Central memory CD4-positive, alpha-beta T cell (primary cell): Measurements from ENCODE around the gene IFNGR1.
"Not testable (repeated sequence)": the region's sequence is repeated elsewhere in the genome, so short reads cannot be mapped to it uniquely, and the experiment has no call there.

Source experiments
- DNase-seq: peaks from one replicate; pipeline ENCODE4 v3.0.0; 2022
- total RNA-seq, 3 experiments: gene quantifications; one replicate each; lab custom pipeline; 2026; lab: John Stamatoyannopoulos, UW

Gene IFNGR1
- total RNA-seq: 15.6 to 45.4 (median 45.1) reads per million in 3 experiments

GRCh38 chr6:137218917-137219663 lies at the start of gene IFNGR1:
TSS of gene IFNGR1 (minus strand) at chr6:137219385. CDS start at chr6:137219327, 58 bp downstream.
- DNase-seq: peak; percentile 92

GRCh38 chr6:137268911-137269310 lies 49.7 kb upstream of the IFNGR1 start:
- no peak for DNase-seq

GRCh38 chr6:137266309-137266586 lies 47.1 kb upstream of the IFNGR1 start:
- DNase-seq: no peak

- DNase-seq: no peak
These were observed 46.5 kb upstream of the IFNGR1 start for GRCh38 chr6:137265561-137266308.

- no peak for DNase-seq
These were observed 45.3 kb upstream of the IFNGR1 start for GRCh38 chr6:137264311-137265075.

- peak; percentile 40 for DNase-seq
These were observed 42.6 kb upstream of the IFNGR1 start for GRCh38 chr6:137261761-137262160.

GRCh38 chr6:137261361-137261760 lies 42.2 kb upstream of the IFNGR1 start:
- DNase-seq: no peak

GRCh38 chr6:137260217-137260616 lies 41.0 kb upstream of the IFNGR1 start:
- DNase-seq: no peak

GRCh38 chr6:137259349-137259748 lies 40.2 kb upstream of the IFNGR1 start:
- no peak for DNase-seq

- DNase-seq: no peak
These were observed 39.0 kb upstream of the IFNGR1 start for GRCh38 chr6:137258170-137258569.

- DNase-seq: no peak
These were observed 37.3 kb upstream of the IFNGR1 start for GRCh38 chr6:137256350-137257103.

- DNase-seq: no peak
These were observed 35.8 kb upstream of the IFNGR1 start for GRCh38 chr6:137254966-137255365.

GRCh38 chr6:137254430-137254829 lies 35.2 kb upstream of the IFNGR1 start:
- DNase-seq: not testable (repeated sequence)

GRCh38 chr6:137248702-137249101 lies 29.5 kb upstream of the IFNGR1 start:
- DNase-seq: no peak

- DNase-seq: no peak
These were observed 28.5 kb upstream of the IFNGR1 start for GRCh38 chr6:137247724-137248123.

- no peak for DNase-seq
These were observed 27.6 kb upstream of the IFNGR1 start for GRCh38 chr6:137246791-137247202.

GRCh38 chr6:137246164-137246563 lies 27.0 kb upstream of the IFNGR1 start:
- DNase-seq: no peak

- no peak for DNase-seq
These were observed 22.4 kb upstream of the IFNGR1 start for GRCh38 chr6:137241481-137242038.

- DNase-seq: no peak
These were observed 21.0 kb upstream of the IFNGR1 start for GRCh38 chr6:137240168-137240567.

- no peak for DNase-seq
These were observed 18.4 kb upstream of the IFNGR1 start for GRCh38 chr6:137237413-137238170.

- DNase-seq: no peak
These were observed 17.6 kb upstream of the IFNGR1 start for GRCh38 chr6:137236581-137237355.
